Esophagus muscularis mucosa (tissue), 3 donors: ENCODE results near the gene C16orf95.

Experiments used
- CTCF ChIP-seq, 3 experiments: fragments of 200-600 bp in 2 of 3; fragments of 450-650 bp in 1 of 3; sonication (generic) in 2 of 3; IDR thresholded peaks; one replicate each; pipeline ENCODE4 v1.5.1; 2017 to 2019; ENCODE audit warnings: antibody characterized with exemption in 3 of 3, mild to moderate bottlenecking in 2 of 3, moderate library complexity in 1 of 3
- POLR2A ChIP-seq: fragments of 450-650 bp; IDR thresholded peaks from one replicate; pipeline ENCODE4 v1.6.1; 2017; ENCODE audit warnings: antibody characterized with exemption, moderate library complexity, mild to moderate bottlenecking, low read depth

GRCh38 chr16:87366288-87366687 lies 49.1 kb upstream of the C16orf95 start:
- TF ChIP-seq CTCF (IDR thresholded peaks at IDR 0.05) (no peak), POLR2A (no peak)
